AG20443 (cell line): ENCODE measurements around the gene HAS3.
"Not testable (repeated sequence)": the region's sequence is repeated elsewhere in the genome, so short reads cannot be mapped to it uniquely, and the experiment has no call there.

Experiments used
- DNase-seq: peaks from one replicate; pipeline ENCODE4 v3.0.0; 2012; ENCODE audit warnings: low spot score, mixed read lengths

HAS3 gene, protein sequence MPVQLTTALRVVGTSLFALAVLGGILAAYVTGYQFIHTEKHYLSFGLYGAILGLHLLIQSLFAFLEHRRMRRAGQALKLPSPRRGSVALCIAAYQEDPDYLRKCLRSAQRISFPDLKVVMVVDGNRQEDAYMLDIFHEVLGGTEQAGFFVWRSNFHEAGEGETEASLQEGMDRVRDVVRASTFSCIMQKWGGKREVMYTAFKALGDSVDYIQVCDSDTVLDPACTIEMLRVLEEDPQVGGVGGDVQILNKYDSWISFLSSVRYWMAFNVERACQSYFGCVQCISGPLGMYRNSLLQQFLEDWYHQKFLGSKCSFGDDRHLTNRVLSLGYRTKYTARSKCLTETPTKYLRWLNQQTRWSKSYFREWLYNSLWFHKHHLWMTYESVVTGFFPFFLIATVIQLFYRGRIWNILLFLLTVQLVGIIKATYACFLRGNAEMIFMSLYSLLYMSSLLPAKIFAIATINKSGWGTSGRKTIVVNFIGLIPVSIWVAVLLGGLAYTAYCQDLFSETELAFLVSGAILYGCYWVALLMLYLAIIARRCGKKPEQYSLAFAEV

DNA sequence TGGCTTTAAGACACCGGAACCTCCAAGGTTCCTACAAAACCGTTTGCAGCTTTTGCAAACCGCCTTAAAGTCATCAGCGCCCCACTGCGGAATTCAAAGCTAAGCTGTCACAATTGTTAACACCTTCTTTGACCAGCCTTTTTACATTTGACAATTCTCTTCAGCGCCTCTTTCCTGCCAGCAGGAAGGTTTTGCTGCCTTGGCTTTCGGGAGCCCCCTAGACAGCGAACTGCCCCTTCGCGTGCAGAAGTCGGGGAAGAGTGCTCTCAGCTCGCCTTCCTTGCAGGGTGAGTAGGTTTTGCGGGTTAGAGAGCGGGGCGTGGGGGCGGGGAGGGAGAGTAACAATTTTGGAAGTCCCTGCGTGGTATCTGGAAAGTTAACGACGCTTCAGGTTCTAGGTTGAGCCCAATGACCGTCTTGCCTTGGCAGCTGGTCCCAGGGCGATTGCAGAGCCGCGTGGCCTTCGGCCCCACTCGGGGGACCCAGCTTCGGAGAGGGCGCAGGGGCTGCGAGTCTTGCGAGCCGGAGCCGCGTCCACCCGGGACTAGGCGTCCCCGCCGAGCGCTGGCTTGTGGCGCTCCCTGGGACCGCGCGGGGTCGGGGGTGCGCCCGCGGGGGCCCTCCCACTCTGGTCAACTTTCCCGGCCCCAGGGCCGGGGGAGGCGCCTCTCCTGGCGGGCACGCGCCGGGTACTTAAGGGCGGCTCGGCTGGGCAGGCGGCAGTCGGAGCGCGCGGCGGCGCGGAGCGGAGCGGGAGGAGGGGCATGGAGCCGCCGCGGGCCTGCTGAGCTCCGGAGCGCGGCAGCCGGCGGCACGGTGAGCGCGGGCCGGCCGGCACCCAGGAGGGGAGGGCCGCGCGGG lies at the start of gene HAS3:
Gene HAS3, plus strand, starts transcription at position 153 of the 861 bp plus-strand sequence. CDS start 3,743 bp downstream, outside the sequence.
- DNase-seq: peak; percentile 85

DNA sequence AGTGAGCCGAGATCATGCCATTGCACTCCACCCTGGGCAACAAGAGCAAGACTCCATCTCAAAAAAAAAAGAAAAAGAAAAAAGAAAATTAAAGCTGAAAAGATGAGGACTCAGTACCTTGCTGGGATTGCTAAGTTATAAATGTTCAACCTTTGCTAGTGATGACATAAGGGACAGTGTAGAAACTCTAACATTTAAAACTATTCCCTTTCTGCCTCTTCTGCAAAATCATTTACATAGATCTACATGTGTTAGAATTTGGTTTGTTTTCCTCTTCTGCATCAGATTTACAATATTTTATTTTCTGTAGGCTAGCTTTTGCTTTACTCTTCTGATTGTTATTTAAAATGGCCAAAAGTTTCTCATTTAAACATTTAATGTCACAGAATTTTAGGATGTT lies 49.5 kb upstream of the HAS3 start:
- DNase-seq: no peak

DNA sequence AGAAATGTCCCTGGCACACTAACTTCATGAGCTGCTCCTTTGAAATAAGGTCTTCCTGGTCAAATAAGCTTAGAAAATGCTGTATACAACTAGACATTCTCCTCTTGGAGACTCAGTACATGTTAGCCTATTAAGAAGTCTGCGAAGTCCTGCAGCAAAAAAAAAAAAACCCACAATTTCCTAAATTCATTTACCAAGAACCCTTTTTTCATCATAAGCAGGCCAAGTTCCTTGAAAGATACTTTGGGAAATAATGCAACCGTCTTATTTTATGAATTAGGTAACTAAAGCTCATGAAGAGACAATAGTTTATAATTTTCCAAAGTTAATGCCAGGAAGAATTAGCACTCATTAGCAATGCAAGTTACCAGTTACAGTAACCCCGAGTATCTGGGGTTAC lies 49.0 kb upstream of the HAS3 start:
- no peak for DNase-seq

DNA sequence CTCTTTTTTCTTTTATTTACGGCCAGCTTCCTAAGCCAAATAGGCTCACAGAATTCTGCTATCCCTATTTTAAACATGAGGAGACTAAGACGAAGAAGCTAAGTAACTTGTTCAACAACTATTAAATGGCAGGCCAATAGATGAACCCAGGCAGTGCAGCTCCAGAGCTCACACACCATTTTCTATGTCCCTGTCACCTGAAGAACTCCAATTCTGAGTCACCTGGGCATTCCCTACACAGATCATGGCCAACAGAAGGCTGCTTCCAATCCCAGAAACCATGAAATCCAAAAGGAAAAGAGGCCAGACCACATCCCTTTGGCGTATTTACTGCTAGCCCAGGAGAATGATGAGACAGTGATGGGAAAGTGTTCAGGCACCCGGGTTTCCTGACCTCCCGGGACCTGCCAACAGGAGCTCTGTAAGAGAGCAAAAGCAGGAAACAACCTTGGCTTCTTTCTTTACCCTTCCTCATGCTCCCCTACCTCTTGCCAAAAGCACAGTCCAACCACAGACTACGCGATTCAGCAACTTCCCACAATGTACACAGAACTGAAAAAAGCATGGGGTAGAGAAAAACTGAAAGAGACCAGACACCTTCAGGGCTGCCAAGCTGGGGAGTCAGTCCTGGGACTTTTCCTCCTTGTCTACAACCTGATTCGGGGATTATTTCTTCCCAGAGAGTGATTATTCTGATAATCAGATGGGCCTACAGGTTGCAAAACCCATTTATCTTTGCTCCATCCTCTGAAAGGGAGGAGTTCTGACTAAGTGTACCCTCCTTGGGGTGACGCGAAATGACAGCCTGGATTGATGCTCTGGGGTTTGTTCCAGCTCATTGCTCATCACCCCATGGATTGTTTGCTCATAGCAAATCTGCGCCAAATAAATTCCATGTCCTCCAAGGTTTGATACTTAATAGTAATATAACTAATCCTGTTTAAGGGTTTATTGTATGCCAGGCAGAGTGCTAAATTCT lies 47.8 kb upstream of the HAS3 start:
- peak; percentile 89 for DNase-seq

DNA sequence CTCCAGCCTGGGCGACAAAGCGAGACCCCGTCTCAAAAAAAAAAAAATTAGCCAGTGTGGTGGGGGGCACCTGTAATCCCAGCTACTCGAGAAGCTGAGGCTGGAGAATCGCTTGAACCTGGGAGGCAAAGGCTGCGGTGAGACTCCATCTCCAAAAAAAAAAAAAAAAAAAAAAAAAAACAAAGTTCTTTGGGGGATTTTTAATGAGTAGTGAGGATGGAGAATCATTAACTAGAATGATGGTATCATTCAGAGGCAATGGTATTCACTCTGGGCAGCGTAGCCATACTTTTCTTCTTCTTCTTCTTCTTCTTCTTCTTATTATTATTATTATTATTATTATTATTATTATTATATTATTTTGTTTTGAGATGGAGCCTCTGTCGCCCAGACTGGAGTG lies 42.0 kb upstream of the HAS3 start:
- not testable (repeated sequence) for DNase-seq

DNA sequence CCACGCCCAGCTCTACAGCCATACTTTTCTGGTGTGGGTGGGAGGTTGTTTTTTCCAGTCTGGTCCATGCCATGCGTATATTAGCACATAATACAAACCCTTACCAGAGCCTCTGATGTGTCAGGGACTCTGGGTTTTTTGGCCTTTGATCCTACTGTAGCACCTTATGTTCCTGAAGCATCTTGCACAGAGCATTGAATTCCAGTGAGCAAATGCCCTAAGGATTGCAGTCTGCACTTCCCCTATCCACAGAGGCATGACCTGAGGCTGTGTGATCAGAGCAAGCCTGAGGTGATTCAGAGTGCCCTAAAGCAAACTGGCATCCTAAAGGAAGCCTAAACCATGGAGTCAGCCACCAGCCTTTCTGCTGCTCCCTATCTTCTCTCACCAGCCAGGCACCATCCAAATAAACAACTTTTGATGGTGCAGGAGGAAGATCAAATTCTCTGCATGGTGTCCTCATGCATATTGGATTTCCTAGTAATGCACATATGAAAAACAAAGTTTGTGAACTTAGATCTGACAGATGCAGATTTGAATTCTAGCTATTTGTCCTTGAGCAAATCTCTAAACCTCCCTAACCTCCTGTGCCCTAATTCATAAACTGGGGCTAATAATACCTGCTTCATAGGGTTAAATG lies 41.2 kb upstream of the HAS3 start:
- DNase-seq: no peak

DNA sequence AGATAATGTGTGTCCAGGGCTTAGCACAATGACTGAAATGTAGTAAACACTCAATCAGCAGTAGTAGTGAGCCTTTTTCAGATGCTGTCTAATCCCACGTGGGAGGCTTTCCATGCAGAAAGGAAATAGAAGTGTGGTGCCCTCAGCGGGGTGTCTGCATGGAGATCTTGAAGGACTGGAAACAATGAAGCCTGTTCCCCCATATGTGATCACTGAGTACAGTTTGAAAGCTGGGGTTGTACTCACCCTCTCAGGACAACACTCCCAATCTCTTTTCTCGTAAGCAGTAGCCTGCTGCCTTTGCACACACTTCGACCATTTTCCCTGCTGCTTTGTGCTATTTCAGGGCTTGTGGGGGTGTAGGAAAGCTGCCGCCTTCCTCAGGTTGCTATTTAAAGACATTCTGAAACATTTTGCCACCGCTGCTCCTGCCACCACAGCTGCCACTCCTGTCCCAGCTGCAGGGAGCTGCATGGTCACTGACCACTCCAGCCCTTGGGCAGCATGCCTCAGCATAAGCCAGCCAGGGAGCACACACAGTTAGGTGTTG lies 40.6 kb upstream of the HAS3 start:
- no peak for DNase-seq

DNA sequence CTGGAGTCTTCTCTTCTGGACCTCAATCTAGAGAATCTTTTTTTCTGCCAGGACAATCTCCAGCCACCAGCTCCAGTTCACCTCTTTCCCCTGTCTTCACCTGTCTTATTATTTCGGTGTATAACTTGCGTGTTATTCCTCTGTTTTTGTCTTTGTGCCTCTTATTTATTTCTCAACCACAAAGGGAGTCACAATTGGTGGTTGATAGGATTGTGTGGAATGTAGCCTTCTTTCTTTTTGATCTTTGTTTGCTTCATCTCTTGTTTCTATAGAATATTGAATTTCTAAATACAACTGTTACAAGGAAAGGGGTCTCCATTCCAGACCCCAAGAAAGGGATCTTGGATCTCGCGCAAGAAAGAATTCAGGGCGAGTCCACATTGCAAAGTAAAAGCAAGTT lies 35.9 kb upstream of the HAS3 start:
- no peak for DNase-seq

DNA sequence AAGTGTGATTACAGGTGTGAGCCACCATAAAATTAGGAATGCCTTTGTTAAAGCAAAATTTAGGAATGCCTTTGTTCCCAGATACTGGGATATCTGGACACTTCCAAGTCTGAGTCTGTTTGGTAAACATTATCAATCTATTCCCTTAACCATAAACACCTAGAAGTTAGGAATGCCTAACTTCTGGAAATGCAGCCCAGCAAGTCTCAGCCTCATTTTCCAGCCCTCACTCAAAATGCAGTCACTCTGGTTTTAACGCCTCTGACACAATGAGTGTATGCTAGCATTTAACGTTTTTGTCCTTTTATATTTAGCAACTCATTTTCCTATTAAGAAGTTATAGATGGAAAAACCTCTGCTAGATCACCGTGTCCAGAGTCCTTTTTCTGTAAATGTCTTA lies 34.4 kb upstream of the HAS3 start:
- no peak for DNase-seq

DNA sequence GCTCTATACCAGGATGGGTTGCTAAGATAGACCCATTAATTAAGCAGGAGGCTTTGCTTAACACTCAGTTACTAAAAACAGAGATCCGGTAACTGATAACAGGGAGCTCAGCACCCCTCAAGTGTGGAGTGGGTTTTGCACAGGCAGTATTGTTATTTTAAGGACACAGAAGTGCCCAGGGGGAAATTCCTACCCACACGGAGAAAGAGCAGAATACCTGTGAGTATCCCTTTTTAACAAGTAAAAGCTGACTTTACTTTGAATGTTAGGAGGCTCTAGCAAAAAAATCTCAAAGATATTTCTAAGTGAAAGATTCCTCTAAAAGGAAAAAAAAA lies 32.8 kb upstream of the HAS3 start:
- no peak for DNase-seq

DNA sequence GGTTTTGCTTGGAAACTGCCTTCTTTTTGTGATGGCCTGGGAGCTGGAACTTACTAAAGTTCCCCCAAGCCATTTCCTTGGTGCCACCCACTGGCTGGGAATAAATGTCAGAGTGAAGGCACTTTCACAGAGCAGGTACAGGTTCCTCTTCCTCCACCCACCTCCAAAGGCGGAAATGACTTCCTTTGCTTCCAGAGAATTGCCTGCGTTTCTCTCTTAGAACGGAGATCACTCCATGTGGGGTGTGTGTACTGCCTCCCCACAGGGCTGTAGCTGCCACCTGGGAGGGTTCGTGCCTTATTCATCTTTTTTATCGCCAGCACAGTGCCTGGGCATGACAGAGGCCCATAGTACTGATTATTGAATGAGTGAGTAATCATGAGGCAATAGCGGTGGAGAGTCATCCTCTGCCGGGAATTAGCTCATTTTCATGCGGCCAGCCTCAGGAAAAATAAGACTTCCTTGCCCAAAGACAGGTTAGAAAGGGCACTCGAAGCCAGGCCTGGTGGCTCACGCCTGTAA lies 32.2 kb upstream of the HAS3 start:
- peak; percentile 83 for DNase-seq

DNA sequence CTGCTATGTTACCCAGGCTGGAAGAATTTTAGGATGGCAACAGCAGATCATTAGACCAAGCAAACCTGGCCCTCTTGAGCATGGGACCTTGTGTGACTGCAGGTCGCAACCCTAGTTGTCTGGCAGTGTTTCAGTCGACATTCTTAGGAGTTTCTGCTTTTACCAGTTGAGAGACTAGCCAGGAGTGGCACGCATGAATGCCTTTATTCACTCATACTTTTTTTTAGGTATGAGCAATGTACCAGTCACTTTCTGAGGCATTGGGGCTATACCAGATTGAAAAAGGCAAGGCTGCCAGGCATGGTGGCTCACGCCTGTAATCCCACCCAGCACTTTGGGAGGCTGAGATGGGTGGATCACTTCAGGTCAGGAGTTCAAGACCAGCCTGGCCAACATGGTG lies 28.2 kb upstream of the HAS3 start:
- no peak for DNase-seq

DNA sequence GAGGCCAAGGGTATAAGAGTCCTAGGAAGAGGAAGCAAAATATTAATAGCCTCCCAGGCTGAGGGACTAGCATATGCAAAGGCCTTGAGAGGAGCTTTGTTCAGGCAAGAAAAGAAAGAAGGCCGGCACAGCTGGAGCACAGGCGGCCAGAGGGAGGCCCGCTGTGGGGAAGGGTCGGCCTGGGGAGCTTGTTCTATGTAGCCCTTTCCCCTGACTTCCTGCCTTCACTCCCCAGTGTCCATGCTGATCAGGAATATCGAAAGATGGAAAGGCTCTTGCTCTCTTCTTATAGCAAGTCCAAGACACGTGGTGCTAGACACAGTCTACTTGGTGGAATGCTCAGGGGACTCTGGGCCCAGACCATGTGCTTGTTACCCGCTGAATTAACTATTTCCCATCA lies 27.4 kb upstream of the HAS3 start:
- no peak for DNase-seq

DNA sequence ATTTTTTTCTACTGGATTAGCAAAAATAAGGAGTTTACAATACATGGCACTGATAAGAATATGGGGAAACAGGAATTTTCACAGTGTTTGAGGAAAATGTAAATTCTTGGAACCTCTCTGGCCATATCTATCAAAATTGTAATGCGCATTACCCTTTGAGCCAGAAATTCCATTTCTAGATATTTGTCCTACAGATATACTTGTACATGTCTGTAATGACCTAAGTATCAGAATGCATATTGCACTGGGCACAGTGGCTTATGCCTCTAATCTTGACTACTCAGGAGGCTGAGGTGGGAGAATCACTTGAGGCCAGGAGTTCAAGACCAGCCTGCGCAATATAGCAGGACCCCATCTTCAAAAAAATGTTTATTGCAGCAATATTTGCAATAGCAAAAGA lies 25.8 kb upstream of the HAS3 start:
- no peak for DNase-seq

DNA sequence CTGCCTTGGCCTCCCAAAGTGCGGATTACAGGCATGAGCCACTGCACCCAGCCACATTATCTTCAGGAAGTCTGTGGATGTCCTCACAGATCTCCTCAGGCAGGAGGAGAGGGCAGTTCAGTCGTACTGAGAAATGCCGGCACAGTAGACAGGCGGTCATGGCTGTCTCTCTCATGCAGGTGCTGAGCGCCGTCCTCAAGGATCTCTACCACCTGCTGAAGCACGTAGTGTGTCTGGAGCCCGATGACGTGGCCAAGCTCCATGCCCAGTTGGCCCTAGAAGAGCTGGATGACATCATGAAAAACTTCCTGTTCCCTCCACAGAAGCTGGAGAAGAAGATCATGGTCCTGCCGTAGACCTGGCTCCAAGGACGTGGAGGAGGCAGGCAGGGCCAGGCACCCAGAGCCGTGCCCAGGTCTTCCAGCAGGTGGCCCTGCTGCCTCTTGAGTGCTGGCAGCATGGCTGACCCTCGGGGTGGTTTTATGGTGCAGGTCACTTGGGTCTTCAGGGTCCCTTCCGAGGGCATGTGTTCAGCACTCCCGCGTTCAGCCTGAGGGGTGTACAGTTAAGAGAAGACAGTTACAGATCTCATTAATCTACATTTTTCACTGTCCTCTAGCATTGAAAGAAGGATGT lies 22.0 kb upstream of the HAS3 start:
- no peak for DNase-seq

DNA sequence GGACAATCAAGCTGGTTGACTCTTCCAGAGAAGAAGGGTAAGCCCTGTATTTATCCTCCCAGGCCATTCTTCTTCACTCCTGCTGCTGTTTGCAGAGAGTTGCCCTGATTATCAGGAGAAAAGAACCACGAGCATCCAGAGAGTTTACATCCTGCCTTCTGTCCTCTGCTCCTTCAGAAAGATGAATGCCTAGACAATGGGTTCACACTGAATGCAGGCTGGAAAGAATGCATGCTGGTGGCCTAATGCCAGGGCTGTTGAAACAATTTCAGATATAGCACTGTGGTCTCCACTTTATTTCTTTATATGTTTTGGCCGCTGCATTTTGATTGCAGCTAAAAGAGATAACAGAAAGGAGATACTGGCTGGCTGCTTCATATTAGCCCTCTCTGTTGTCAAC lies 21.2 kb upstream of the HAS3 start:
- peak; percentile 45 for DNase-seq

DNA sequence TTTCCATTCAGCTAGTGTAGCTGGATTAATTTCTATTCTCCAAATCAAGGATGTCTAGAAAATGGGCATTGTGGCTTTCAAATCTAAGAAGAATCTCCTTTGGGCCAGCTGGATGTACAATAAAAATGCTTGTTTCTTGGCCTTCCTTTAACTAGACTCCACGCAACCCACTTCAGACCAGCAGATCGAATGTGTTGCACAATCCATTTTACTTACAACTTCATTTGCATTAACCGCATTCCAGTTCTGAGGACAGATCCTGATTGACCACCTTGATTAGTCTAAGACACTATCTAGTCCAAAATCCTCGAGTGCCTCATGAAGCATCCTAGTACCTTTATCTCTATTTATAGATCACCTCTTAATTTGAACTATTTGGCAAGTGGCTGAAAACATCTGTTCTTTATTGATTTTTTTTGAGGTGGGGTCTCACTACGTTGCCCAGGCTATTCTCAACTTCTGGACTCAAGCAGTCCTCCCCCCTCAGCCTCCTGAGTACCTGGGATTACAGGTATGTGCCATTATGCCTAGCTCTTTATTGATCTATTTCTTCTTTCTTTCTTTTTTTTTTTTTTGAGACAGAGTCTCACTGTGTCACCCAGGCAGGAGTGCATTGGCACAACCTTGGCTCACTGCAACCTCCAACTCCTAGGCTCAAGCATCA lies 20.3 kb upstream of the HAS3 start:
- DNase-seq: no peak

DNA sequence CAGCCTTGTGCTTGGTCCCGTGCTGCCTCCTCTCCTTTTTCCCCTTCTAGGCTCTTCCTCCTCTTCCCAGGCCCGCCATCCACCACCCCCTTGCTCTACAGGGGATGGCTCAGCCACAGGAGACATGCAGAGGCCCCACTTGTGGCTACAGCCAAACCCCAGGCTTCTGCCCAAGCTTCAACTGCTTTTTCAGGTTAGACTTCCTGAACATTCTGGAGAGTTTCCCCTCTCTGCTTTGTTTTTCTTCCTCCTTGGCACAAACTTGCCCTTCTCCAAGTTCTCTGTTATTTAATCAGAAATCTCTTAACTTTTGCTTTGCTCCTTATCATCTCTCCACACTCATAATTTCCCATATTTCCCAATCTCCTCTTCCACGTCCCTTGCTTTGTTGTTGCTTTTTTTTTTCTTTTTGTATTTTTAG lies 18.3 kb upstream of the HAS3 start:
- DNase-seq: no peak

DNA sequence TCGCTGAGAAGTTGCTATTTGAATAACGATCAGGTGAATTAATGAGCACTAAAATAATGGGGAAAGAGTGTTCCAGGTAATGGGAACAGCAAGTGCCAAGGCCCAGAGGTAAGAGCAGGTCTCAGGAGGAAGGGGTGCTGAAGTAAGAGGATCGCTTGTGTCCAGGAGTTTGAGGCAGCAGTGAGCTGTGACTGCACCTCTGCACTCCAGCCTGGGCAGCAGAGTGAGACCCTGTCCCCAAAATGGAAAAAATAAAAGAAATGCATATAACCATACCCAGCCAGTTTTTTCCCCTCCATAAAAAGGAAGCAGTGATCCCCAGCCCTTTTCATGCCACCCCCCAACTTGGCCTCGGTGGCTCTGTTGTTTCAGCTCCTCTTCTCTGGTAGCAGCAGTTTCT lies 16.8 kb upstream of the HAS3 start:
- DNase-seq: no peak
